ENCODE data around the gene CDKN1A. TPM values are rescaled to one million over a fixed set of nuclear protein-coding genes. Genes with fewer than 3 reads are reported as not detected.
"Not testable (repeated sequence)": the region's sequence is repeated elsewhere in the genome, so short reads cannot be mapped to it uniquely, and the experiment has no call there.

The CDKN1A gene
- total RNA-seq, 4 donors from 2014 or later, result 47.3 to 613 (median 93.3) TPM

- Histone ChIP-seq H3K27ac (replicated peaks in 1 of 4) (no peak overlapping the region), H3K4me1 (no peaks in the 10 kb centered on the region), H3K36me3 (no peaks in the 10 kb centered on the region), H3K9me3 (no peaks in the 10 kb centered on the region), H3K4me3 (no peak overlapping the region), H3K27me3 (no peaks in the 10 kb centered on the region)
- no peak for DNase-seq (ENCODE audit: extremely low spot score)
- TF ChIP-seq POLR2AphosphoS5 (IDR thresholded peaks at IDR 0.05), result no peak
- no peak for TF ChIP-seq CTCF (IDR thresholded peaks at IDR 0.05)
- TF ChIP-seq POLR2A (IDR thresholded peaks at IDR 0.05; ENCODE audit: low read depth), result no peak
- no peak for TF ChIP-seq EP300 (IDR thresholded peaks at IDR 0.05)
- WGBS, result 92% methylated on average over 9 of the region's 10 CpGs
- intact Hi-C loops (cut with DNase I), result loop anchor here (5.0 kb wide), 1 partner anchor 100 kb away; no protein-coding TSS in a partner anchor
These were observed 43.9 kb downstream of the CDKN1A start for GRCh38 chr6:36722365-36722764.

- WGBS, result 100% methylated on average over 2 of the region's 2 CpGs
- Histone ChIP-seq H3K27ac (replicated peaks in 1 of 4) (no peak overlapping the region), H3K27me3 (no peaks in the 10 kb centered on the region), H3K4me1 (no peaks in the 10 kb centered on the region), H3K9me3 (no peaks in the 10 kb centered on the region), H3K36me3 (no peaks in the 10 kb centered on the region), H3K4me3 (no peak overlapping the region)
- TF ChIP-seq CTCF (IDR thresholded peaks at IDR 0.05) (no peak), POLR2A (IDR thresholded peaks at IDR 0.05; ENCODE audit: low read depth) (no peak), EP300 (IDR thresholded peaks at IDR 0.05) (no peak), POLR2AphosphoS5 (IDR thresholded peaks at IDR 0.05) (no peak)
- intact Hi-C loops (cut with DNase I), result loop anchor here (5.0 kb wide), 1 partner anchor 101 kb away; no protein-coding TSS in a partner anchor
- DNase-seq (ENCODE audit: extremely low spot score), result no peak
These were observed 44.4 kb downstream of the CDKN1A start for GRCh38 chr6:36722879-36723278.

- not testable (repeated sequence) for H3K27ac ChIP-seq (replicated peaks in 1 of 4); H3K9me3 ChIP-seq; H3K27me3 ChIP-seq; H3K36me3 ChIP-seq; H3K4me1 ChIP-seq; H3K4me3 ChIP-seq; DNase-seq (ENCODE audit: extremely low spot score)
- intact Hi-C loops (cut with DNase I), result loop anchor here (5.0 kb wide), 1 partner anchor 102 kb away; no protein-coding TSS in a partner anchor
- WGBS, result 89% methylated on average over 4 of the region's 4 CpGs
These were observed 45.5 kb downstream of the CDKN1A start for GRCh38 chr6:36723992-36724391.

GRCh38 chr6:36724514-36725390 lies 46.2 kb downstream of the CDKN1A start:
- intact Hi-C loops (cut with DNase I), result loop anchor here (5.0 kb wide), 1 partner anchor 102 kb away; no protein-coding TSS in a partner anchor
- Histone ChIP-seq H3K27ac (replicated peaks in 1 of 4) (no peak overlapping the region), H3K9me3 (no peaks in the 10 kb centered on the region), H3K4me1 (peaks cover 0 to 10% (median 4%) of the 10 kb centered on the region in 4 donors), H3K36me3 (no peaks in the 10 kb centered on the region), H3K4me3 (no peak overlapping the region), H3K27me3 (no peaks in the 10 kb centered on the region)
- TF ChIP-seq EP300 (IDR thresholded peaks at IDR 0.05) (no peak), CTCF (IDR thresholded peaks at IDR 0.05) (peak; percentile 34 to 54 (median 50))
- WGBS, result 56% methylated on average over 13 of the region's 13 CpGs
- no peak for DNase-seq (ENCODE audit: extremely low spot score)

- no peak for DNase-seq (ENCODE audit: extremely low spot score)
- TF ChIP-seq EP300 (IDR thresholded peaks at IDR 0.05) (no peak), POLR2A (IDR thresholded peaks at IDR 0.05; ENCODE audit: low read depth) (no peak), CTCF (IDR thresholded peaks at IDR 0.05) (no peak)
- no peaks in the 10 kb centered on the region for H3K36me3 ChIP-seq
- no peak overlapping the region for H3K4me3 ChIP-seq
- no peaks in the 10 kb centered on the region for H3K27me3 ChIP-seq
- H3K9me3 ChIP-seq, result no peaks in the 10 kb centered on the region
- H3K4me1 ChIP-seq, result peaks cover 0 to 10% (median 4%) of the 10 kb centered on the region in 4 donors
- intact Hi-C loops (cut with DNase I), result no loop called here
- 91% methylated on average over 7 of the region's 7 CpGs for WGBS
- H3K27ac ChIP-seq (replicated peaks in 1 of 4), result no peak overlapping the region
These were observed 47.1 kb downstream of the CDKN1A start for GRCh38 chr6:36725581-36725980.
